Glutamatergic neuron (in vitro differentiated cells): ENCODE results near the gene FAHD2A. TPM values are rescaled to one million over a fixed set of nuclear protein-coding genes. Genes with fewer than 3 reads are reported as not detected.

Experiments used
- DNase-seq: peaks from one replicate; pipeline ENCODE4 v3.0.0; 2022
- H3K27ac Mint-ChIP-seq: one replicate; pipeline ENCODE4 v1.8.0; 2020; ENCODE audit warnings: mild to moderate bottlenecking, mixed read lengths, inconsistent platforms; ENCODE audit not compliant: unreplicated experiment
- H3K27me3 Mint-ChIP-seq: one replicate; pipeline ENCODE4 v1.8.0; 2020; ENCODE audit warnings: mild to moderate bottlenecking, moderate library complexity, mixed read lengths, inconsistent platforms; ENCODE audit not compliant: unreplicated experiment
- H3K36me3 Mint-ChIP-seq: one replicate; pipeline ENCODE4 v1.8.0; 2020; ENCODE audit warnings: mild to moderate bottlenecking, mixed read lengths, inconsistent platforms; ENCODE audit not compliant: unreplicated experiment
- H3K4me1 Mint-ChIP-seq: one replicate; pipeline ENCODE4 v1.8.0; 2020; ENCODE audit warnings: mild to moderate bottlenecking, low read depth, mixed read lengths, inconsistent platforms; ENCODE audit not compliant: unreplicated experiment
- H3K4me3 Mint-ChIP-seq: one replicate; pipeline ENCODE4 v1.8.0; 2020; ENCODE audit warnings: mild to moderate bottlenecking, mixed read lengths, inconsistent platforms; ENCODE audit not compliant: unreplicated experiment
- H3K9me3 Mint-ChIP-seq: one replicate; pipeline ENCODE4 v1.8.0; 2020; ENCODE audit warnings: mild to moderate bottlenecking, moderate library complexity, mixed read lengths, inconsistent platforms; ENCODE audit not compliant: unreplicated experiment
- CTCF ChIP-seq: fragments of 200-600 bp; sonication (generic); IDR thresholded peaks from one replicate; pipeline ENCODE4 v1.5.0; 2021; ENCODE audit not compliant: partially characterized antibody, unreplicated experiment
- long read RNA-seq: library from polyadenylated mRNA; unstranded; transcript quantifications from one replicate; pipeline ENCODE4 v2.0.0, GENCODE V29; 2020; ENCODE audit not compliant: unreplicated experiment
- total RNA-seq: library from RNA; stranded (reverse); fragmentation: NEBNext Ultra II Directional; extraction: Animal tissue kit (Norgen Biotek cat#: 25700); gene quantifications from one replicate; pipeline ENCODE4 v1.2.1, GENCODE V29; 2021; ENCODE audit not compliant: unreplicated experiment

Gene FAHD2A
- total RNA-seq = 50.3 TPM
- long read RNA-seq, full-length matches to known transcripts = 13 of 29 reads
- long read RNA-seq, partial matches to known transcripts = 2 of 29 reads
- long read RNA-seq, other reads (novel, unspliced or antisense) = 14 of 29 reads

- Mint-ChIP-seq H3K4me1 (peaks cover 10% of the 10 kb centered on the region), H3K9me3 (peaks cover 4% of the 10 kb centered on the region), H3K4me3 (peak within 1 kb of the TSS; percentile 96), H3K27ac (peak within 1 kb of the TSS; percentile 98), H3K27me3 (peaks cover 8% of the 10 kb centered on the region), H3K36me3 (no peaks in the 10 kb centered on the region)
- no peak for TF ChIP-seq CTCF
- peak; percentile 100 for DNase-seq
Observed at GRCh38 chr2:95402370-95403203, at the start of gene FAHD2A. Gene FAHD2A, plus strand, starts transcription at chr2:95402708. Its CDS starts 2,851 bp downstream, at chr2:95405559.

GRCh38 chr2:95353055-95353575 lies 49.4 kb upstream of the FAHD2A start:
- H3K4me1 Mint-ChIP-seq = peaks cover 3% of the 10 kb centered on the region
- H3K27me3 Mint-ChIP-seq = peaks cover 12% of the 10 kb centered on the region
- H3K4me3 Mint-ChIP-seq = no peak overlapping the region
- H3K36me3 Mint-ChIP-seq = no peaks in the 10 kb centered on the region
- no peak for DNase-seq
- H3K27ac Mint-ChIP-seq = no peak overlapping the region
- TF ChIP-seq CTCF = no peak
- H3K9me3 Mint-ChIP-seq = peaks cover 8% of the 10 kb centered on the region

GRCh38 chr2:95353613-95354468 lies 48.7 kb upstream of the FAHD2A start:
- TF ChIP-seq CTCF = no peak
- Mint-ChIP-seq H3K27ac (no peak overlapping the region), H3K4me1 (peaks cover 3% of the 10 kb centered on the region), H3K4me3 (no peak overlapping the region), H3K9me3 (peaks cover 8% of the 10 kb centered on the region), H3K27me3 (peaks cover 12% of the 10 kb centered on the region), H3K36me3 (no peaks in the 10 kb centered on the region)
- DNase-seq = no peak

- DNase-seq = no peak
- Mint-ChIP-seq H3K36me3 (no peaks in the 10 kb centered on the region), H3K27me3 (peaks cover 8% of the 10 kb centered on the region), H3K4me3 (no peak overlapping the region), H3K27ac (no peak overlapping the region), H3K9me3 (peaks cover 8% of the 10 kb centered on the region), H3K4me1 (peaks cover 3% of the 10 kb centered on the region)
- TF ChIP-seq CTCF = no peak
Observed at GRCh38 chr2:95354469-95354901, 48.0 kb upstream of the FAHD2A start.
